Breast epithelium (tissue), 3 donors: ENCODE measurements around the gene ASS1.

Experiments used
- POLR2A ChIP-seq: fragments of 450-650 bp; IDR thresholded peaks from one replicate; pipeline ENCODE4 v1.6.1; 2016; ENCODE audit warnings: antibody characterized with exemption, mild to moderate bottlenecking, moderate library complexity
- TF ChIP-seq, protein P1 (sequence below), 3 donors: fragments of 450-650 bp; IDR thresholded peaks; one replicate each; pipeline ENCODE4 v1.5.1; 2016 to 2017; ENCODE audit warnings: antibody characterized with exemption in 3 of 3, mild to moderate bottlenecking in 3 of 3, moderate library complexity in 3 of 3

DNA sequence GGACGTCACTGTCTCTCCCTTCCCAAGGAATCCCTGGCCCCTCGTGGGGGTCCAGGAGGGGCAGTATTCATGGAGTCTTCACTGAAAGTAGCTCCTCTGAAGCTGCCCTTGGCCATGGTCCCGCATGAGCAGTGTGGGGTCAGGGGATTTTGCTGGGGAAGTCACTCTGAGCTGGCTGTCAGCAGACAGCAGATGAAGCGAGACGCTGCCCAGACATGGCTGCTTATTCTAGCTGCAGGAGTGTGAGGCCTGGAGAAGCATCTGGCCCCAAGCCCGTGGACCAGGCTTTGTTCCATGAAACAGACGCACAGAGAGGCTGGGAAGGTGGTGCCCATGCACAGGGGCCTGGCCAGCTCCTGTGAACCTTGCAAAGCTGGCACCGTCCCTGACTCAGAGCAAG, 21.5 kb upstream of the ASS1 start:
- TF ChIP-seq POLR2A, result no peak
- TF ChIP-seq, protein P1, sequence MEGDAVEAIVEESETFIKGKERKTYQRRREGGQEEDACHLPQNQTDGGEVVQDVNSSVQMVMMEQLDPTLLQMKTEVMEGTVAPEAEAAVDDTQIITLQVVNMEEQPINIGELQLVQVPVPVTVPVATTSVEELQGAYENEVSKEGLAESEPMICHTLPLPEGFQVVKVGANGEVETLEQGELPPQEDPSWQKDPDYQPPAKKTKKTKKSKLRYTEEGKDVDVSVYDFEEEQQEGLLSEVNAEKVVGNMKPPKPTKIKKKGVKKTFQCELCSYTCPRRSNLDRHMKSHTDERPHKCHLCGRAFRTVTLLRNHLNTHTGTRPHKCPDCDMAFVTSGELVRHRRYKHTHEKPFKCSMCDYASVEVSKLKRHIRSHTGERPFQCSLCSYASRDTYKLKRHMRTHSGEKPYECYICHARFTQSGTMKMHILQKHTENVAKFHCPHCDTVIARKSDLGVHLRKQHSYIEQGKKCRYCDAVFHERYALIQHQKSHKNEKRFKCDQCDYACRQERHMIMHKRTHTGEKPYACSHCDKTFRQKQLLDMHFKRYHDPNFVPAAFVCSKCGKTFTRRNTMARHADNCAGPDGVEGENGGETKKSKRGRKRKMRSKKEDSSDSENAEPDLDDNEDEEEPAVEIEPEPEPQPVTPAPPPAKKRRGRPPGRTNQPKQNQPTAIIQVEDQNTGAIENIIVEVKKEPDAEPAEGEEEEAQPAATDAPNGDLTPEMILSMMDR (IDR thresholded peaks at IDR 0.05), result no peak
